Spleen (tissue), 11 donors: ENCODE results near the gene ZBTB5. TPM values are rescaled to one million over a fixed set of nuclear protein-coding genes. Genes with fewer than 3 reads are reported as not detected.
A peak's percentile ranks its signal among the peaks of the same experiment; 100 is the strongest.

Experiments used
- DNase-seq: peaks from one replicate; pipeline ENCODE4 v3.0.0-alpha.2; 2020
- H3K27ac ChIP-seq, 8 donors: fragments of 200-600 bp; sonication (generic) in 7 of 8; 1 replicate in 4 of 8; 2 replicates in 4 of 8; pipeline versions ENCODE4 v1.5.0 to v1.8.0; 2016 to 2021; ENCODE audit warnings: inconsistent platforms in 4 of 8, mild to moderate bottlenecking in 4 of 8, moderate library complexity in 1 of 8
- H3K27me3 ChIP-seq, 7 donors: fragments of 200-600 bp; sonication (generic) in 6 of 7; replicated peaks in 1 of 7; 1 replicate in 4 of 7; 2 replicates in 3 of 7; pipeline versions ENCODE4 v1.5.0 to v1.8.0; 2016 to 2021; ENCODE audit warnings: inconsistent platforms in 3 of 7, mild to moderate bottlenecking in 1 of 7
- H3K36me3 ChIP-seq, 6 donors: fragments of 200-600 bp; sonication (generic) in 5 of 6; 1 replicate in 4 of 6; 2 replicates in 2 of 6; pipeline versions ENCODE4 v1.5.0 to v1.8.0; 2016 to 2021; ENCODE audit warnings: inconsistent platforms in 2 of 6
- H3K4me1 ChIP-seq, 6 donors: fragments of 200-600 bp; sonication (generic) in 5 of 6; 1 replicate in 3 of 6; 2 replicates in 3 of 6; pipeline versions ENCODE4 v1.5.0 to v1.8.0; 2016 to 2021; ENCODE audit warnings: inconsistent platforms in 3 of 6
- H3K4me3 ChIP-seq, 8 donors: fragments of 200-600 bp; sonication (generic) in 7 of 8; 1 replicate in 4 of 8; 2 replicates in 4 of 8; pipeline versions ENCODE4 v1.5.0 to v1.8.0; 2016 to 2021; ENCODE audit warnings: inconsistent platforms in 4 of 8, mild to moderate bottlenecking in 4 of 8, moderate library complexity in 2 of 8
- H3K9me3 ChIP-seq, 8 donors: fragments of 200-600 bp; sonication (generic) in 7 of 8; 1 replicate in 4 of 8; 2 replicates in 4 of 8; pipeline versions ENCODE4 v1.5.0 to v1.8.0; 2016 to 2021; ENCODE audit warnings: inconsistent platforms in 4 of 8
- CTCF ChIP-seq, 11 experiments: fragments of 200-600 bp in 7 of 11; fragments of 450-650 bp in 4 of 11; sonication (generic) in 4 of 11; IDR thresholded peaks in 8 of 11; conservative IDR thresholded peaks in 3 of 11; 1 replicate in 7 of 11; 2 replicates in 4 of 11; pipeline versions ENCODE4 v1.4.0 to v1.8.0; 2016 to 2021; ENCODE audit warnings: antibody characterized with exemption in 11 of 11, inconsistent platforms in 4 of 11, mild to moderate bottlenecking in 1 of 11
- POLR2A ChIP-seq, 3 donors: fragments of 450-650 bp; IDR thresholded peaks; one replicate each; pipeline ENCODE4 v1.5.1; 2017; ENCODE audit warnings: antibody characterized with exemption in 3 of 3, mild to moderate bottlenecking in 1 of 3
- POLR2AphosphoS5 ChIP-seq, 3 donors: sonication (generic); formaldehyde crosslinking; IDR thresholded peaks; one replicate each; pipeline ENCODE4 v1.5.1; 2017; ENCODE audit warnings: antibody characterized with exemption in 3 of 3
- WGBS, 5 donors: extraction: QIAGEN DNeasy Blood & Tissue Kit in 3 of 5; methylation state at CpG; one replicate each; pipeline versions ENCODE4 v1.1.5 to v1.1.7; 2013 to 2018; 5-methylcytosine and 5-hydroxymethylcytosine counted together
- intact Hi-C: fragments of 100-400 bp; cut with DNase I; formaldehyde crosslinking; loops from one replicate; pipeline ENCODE4 v1.15.0; 2023; ENCODE audit warnings: low total_unique reads
- polyA plus RNA-seq, 3 donors: library from polyadenylated mRNA; stranded (reverse); fragments of 200-250 nt; gene quantifications; one replicate each; pipeline ENCODE4 v1.2.1, GENCODE V29; 2013
- total RNA-seq, 7 donors: library from RNA; depleted of rRNA in 3 of 7; stranded (reverse); fragments of >200 nt in 3 of 7; fragmentation: NEBNext Ultra II Directional in 4 of 7; extraction: Animal tissue kit (Norgen Biotek cat#: 25700) in 4 of 7; gene quantifications; one replicate each; pipeline versions ENCODE4 v1.1.0 to v1.2.1, GENCODE V29; 2016 to 2021
- donor health status: healthy with polysubstance abuse.
- donor health status: DM: no; HTN: no; CAD: no; lungs with moderate emphysema.
- donor health status: DM: no; HTN: no; CAD: no.
- donor health status: Bipolar disorder and iron deficiency.
- donor health status: healthy.
- donor health status: DM: no; HTN: no; CAD: no.
- donor health status: DM: yes; HTN: yes; CAD: no.

Gene ZBTB5
- total and polyA plus RNA-seq, 10 donors: 4.7 to 15.1 (median 11.5) TPM

GRCh38 chr9:37410354-37410861 lies 54.8 kb downstream of the ZBTB5 start:
- intact Hi-C loops: no loop called here
- no peaks in the 10 kb centered on the region for H3K27me3 ChIP-seq
- H3K9me3 ChIP-seq: no peaks in the 10 kb centered on the region
- TF ChIP-seq CTCF (IDR thresholded peaks at IDR 0.05 in 8 of 11, conservative IDR thresholded peaks at IDR 0.05 in 3 of 11): no peak
- no peak for TF ChIP-seq POLR2AphosphoS5 (IDR thresholded peaks at IDR 0.05)
- no peak for TF ChIP-seq POLR2A (IDR thresholded peaks at IDR 0.05)
- peaks cover 2 to 69% (median 26%) of the 10 kb centered on the region in 6 donors for H3K4me1 ChIP-seq
- H3K36me3 ChIP-seq: no peaks in the 10 kb centered on the region
- no peak overlapping the region for H3K27ac ChIP-seq
- 89 to 94% (median 89%) methylated on average over 9 of the region's 9 CpGs for WGBS, 5 donors
- DNase-seq: peak; percentile 69
- no peak overlapping the region for H3K4me3 ChIP-seq

- Histone ChIP-seq H3K27ac (peak overlapping the region in 5 of 8 donors; percentile 29 to 68 (median 44)), H3K4me3 (no peak overlapping the region), H3K9me3 (no peaks in the 10 kb centered on the region), H3K27me3 (no peaks in the 10 kb centered on the region), H3K4me1 (peaks cover 0 to 59% (median 19%) of the 10 kb centered on the region in 6 donors), H3K36me3 (no peaks in the 10 kb centered on the region)
- TF ChIP-seq CTCF (IDR thresholded peaks at IDR 0.05 in 8 of 11, conservative IDR thresholded peaks at IDR 0.05 in 3 of 11) (peak in 4 of 11 experiments; percentile 8 to 29 (median 16)), POLR2A (IDR thresholded peaks at IDR 0.05) (no peak), POLR2AphosphoS5 (IDR thresholded peaks at IDR 0.05) (peak; percentile 75 to 82 (median 78))
- intact Hi-C loops: no loop called here
- DNase-seq: peak; percentile 95
- 58 to 75% (median 67%) methylated on average over 21 to 22 of the region's 22 CpGs for WGBS, 5 donors
Observed at GRCh38 chr9:37408933-37409710, 56.1 kb downstream of the ZBTB5 start.

DNA sequence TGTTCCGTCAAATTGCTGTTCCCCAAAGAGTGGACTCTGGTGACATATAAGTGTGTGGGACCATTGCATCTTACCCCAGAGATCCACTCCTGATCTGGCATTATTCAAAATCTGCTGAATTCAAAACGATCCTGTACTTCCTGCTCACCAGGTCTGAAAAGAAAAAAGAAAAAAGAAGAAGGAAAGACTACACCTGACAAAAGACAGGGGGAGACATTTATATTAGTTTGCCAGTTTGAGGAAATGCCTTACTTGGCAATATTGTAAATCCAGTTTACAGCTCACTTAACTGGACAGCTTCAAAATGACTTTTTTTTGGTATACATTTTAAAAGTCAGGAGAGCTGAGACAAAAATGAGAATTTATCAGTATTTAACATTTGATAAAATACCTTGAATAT lies 57.8 kb downstream of the ZBTB5 start:
- Histone ChIP-seq H3K27me3 (no peaks in the 10 kb centered on the region), H3K9me3 (no peaks in the 10 kb centered on the region), H3K27ac (no peak overlapping the region), H3K4me1 (peaks cover 0 to 70% (median 28%) of the 10 kb centered on the region in 6 donors), H3K36me3 (no peaks in the 10 kb centered on the region), H3K4me3 (no peak overlapping the region)
- DNase-seq: no peak
- intact Hi-C loops: no loop called here
- TF ChIP-seq CTCF (IDR thresholded peaks at IDR 0.05 in 8 of 11, conservative IDR thresholded peaks at IDR 0.05 in 3 of 11): peak in 6 of 11 experiments; percentile 14 to 24 (median 18)
- no peak for TF ChIP-seq POLR2A (IDR thresholded peaks at IDR 0.05)
- no peak for TF ChIP-seq POLR2AphosphoS5 (IDR thresholded peaks at IDR 0.05)
- WGBS, 5 donors: 47 to 58% (median 52%) methylated on average over 2 of the region's 2 CpGs
